GM21723 (cell line): ENCODE results near the gene LPP.

Experiments used
- ATAC-seq: cut with Tn5 transposase; IDR thresholded peaks from one replicate; pipeline ENCODE4 v1.9.1; 2021; ENCODE audit warnings: mild to moderate bottlenecking, moderate library complexity; ENCODE audit not compliant: unreplicated experiment

The LPP gene

GRCh38 chr3:188323067-188323842, 169.3 kb downstream of the LPP start:
- ATAC-seq, result no peak

GRCh38 chr3:188326111-188326510, 172.2 kb downstream of the LPP start:
- ATAC-seq, result no peak

- ATAC-seq, result no peak
Measured at GRCh38 chr3:188326968-188327367, 173.0 kb downstream of the LPP start.

- no peak for ATAC-seq
Measured at GRCh38 chr3:188327433-188327832, 173.5 kb downstream of the LPP start.

DNA sequence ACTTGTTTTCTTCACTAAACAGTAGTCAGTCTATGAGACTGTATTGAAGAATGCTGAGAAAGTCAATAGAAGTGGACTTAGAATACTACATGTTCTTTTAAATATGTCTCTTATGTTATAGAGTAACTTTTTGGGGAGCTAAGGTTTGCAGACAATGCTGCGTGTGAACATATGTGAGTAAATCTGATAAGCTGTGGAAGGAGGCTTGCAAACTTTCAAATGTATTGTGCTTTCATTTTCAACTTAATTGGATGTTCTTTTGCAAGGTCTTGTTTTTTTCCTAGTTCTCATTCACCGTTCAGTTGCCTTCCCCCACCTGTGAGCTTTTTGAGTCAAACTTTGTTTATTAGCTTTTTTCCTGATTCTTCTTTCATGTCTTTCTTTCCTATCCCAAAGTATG, 176.2 kb downstream of the LPP start:
- ATAC-seq, result no peak

DNA sequence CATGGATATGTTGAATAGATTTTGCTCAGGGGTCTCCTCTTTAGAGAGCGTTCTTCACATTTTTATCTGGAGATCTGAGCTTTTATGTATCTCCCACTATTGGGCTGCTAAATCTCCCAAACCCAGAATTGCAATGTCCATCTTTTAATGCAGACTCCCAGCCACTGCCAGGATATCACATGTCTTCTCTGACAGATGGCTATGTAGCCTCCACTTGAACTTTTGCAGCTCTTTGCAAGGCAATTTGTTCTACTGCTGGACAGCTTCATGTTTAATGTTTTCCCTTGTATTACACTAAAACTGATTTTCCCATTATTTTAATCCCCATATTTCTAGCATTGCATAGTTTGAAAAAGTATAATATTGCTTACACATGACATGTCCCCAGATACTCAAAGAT, 177.2 kb downstream of the LPP start:
- no peak for ATAC-seq

- ATAC-seq, result no peak
Measured at GRCh38 chr3:188332085-188332484, 178.1 kb downstream of the LPP start.

- ATAC-seq, result no peak
Measured at GRCh38 chr3:188335656-188336055, 181.7 kb downstream of the LPP start.

- ATAC-seq, result no peak
Measured at GRCh38 chr3:188336178-188336577, 182.2 kb downstream of the LPP start.

GRCh38 chr3:188337232-188337631, 183.3 kb downstream of the LPP start:
- no peak for ATAC-seq

DNA sequence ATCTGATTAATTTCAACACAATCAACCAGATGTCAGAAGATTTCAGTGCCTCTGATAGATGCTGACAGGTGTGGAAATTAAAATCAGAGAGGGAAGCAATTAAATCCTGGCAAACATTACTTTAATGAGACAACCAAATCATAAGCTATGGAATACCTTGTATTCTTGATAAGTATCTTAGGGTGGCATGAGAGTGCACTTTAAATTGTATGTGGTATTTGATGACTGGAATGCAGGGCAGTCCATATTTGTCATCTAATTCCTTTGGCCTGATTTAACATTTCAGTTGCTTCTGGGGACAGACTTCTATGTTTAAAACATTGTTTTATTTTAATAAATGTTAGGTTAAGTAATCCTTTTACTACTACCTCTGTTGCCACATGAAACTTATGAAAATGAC, 184.1 kb downstream of the LPP start:
- ATAC-seq, result no peak

- ATAC-seq, result peak; percentile 57
Measured at GRCh38 chr3:188339410-188340295, 185.7 kb downstream of the LPP start.

DNA sequence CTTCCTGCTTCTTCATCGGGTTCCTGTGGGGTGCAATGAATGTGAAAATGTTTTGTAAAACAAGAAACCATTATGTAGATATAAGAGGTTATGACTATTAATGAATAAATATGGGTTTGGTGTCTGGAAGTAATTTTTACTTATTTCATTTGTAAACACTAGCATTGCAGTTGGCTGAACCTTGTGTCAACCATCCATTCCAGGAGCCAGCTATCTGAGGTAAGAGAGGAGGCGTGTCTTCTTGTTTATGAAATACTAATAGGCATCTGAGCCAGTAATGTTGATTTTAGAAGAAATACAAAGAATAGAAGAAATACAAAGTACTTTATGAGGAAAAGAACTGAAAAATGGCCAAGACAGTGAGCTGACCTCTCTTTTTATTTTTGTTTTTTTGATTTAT, 187.5 kb downstream of the LPP start:
- ATAC-seq, result no peak

DNA sequence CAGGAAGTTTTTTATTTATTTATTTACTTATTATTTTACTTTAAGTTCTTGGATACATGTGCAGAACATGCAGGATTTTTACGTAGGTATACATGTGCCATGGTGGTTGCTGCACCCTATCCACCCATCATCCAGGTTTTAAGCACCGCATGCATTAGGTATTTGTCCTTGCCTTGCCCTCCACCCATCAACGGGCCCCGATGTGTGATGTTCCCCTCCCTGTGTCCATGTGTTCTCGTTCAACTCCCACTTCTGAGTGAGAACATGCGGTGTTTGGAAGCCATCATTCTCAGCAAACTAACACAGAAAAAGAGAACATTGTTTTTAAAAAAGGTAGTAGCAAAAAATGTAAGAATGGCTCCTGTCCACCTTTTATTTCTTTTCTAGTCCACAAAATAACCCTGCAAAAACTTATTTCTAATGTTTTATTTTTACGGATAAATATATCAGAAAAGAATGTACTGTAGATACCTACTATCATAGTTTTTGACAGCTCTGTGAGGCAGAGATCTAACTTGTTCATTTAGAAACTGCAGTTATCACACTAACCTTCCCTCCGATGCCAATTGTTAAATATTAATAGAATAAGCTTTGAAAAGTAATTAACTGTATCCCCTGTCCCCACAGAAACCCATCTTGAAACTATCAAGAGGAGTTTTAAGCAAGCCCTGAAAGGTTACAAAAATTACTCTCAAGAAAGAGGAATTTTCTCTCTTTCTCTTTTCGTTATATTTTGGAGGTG, 189.2 kb downstream of the LPP start:
- no peak for ATAC-seq

GRCh38 chr3:188343894-188344293, 189.9 kb downstream of the LPP start:
- no peak for ATAC-seq

GRCh38 chr3:188345223-188345622, 191.3 kb downstream of the LPP start:
- ATAC-seq, result no peak

- no peak for ATAC-seq
Measured at GRCh38 chr3:188348435-188349244, 194.7 kb downstream of the LPP start.

DNA sequence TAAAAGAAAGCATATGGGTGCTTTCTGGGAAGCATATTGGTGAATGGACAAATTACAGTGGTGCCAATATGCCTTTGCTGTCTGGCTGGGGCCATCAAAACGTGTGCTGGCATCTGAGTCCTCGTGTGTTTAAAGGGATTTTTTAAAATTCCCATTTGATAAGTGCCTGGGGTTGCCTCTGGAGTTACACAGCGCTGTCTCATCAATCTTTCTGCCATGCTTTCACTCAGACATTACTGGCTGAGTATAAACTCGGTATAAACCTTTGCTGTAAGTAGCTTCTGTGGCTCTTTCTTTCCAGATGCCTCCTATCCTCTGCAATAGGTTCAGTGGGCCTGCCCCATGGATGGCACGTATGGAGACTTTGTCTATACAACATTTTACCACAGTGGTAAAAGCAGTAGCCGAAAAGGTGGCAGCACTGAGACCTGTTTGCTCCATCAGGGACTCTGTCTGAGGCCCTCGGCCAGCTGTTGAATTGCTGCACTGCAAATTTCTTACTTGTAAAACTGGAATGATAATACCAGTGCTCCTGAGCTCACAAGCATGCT, 195.5 kb downstream of the LPP start:
- no peak for ATAC-seq

- no peak for ATAC-seq
Measured at GRCh38 chr3:188349933-188350332, 196.0 kb downstream of the LPP start.

DNA sequence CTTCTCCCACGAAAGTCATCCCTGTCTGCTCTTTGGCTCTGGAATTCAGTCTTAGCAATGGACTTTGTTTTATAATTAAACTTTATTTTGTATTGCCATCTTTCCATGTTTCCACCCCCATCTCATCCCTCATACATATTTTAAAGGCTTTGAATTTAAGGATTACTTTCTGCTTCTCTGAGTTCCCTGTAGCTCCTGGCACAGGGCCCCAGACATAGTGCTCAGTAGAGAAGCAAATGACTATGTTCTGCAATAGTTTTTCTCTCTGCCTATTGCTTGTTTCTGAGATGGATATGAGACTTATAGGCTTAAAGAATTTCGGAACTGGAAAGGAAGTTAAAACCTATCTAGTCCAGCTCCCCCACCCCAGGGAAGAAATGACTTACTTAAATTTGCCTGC, 197.0 kb downstream of the LPP start:
- no peak for ATAC-seq
